HEK293 (cell line): ENCODE data around the gene PAK5.

ENCODE experiments used
- GFI1B ChIP-seq: fragments of 450-650 bp; formaldehyde crosslinking; IDR thresholded peaks from 2 replicates; pipeline ENCODE4 v1.5.1; 2016; ENCODE audit warnings: missing biosample characterization, missing genetic modification characterization
- SP3 ChIP-seq: fragments of 450-650 bp; formaldehyde crosslinking; IDR thresholded peaks from 2 replicates; pipeline ENCODE4 v1.5.1; 2016; ENCODE audit warnings: missing biosample characterization, missing genetic modification characterization
- ZBTB7A ChIP-seq: fragments of 450-650 bp; formaldehyde crosslinking; IDR thresholded peaks from 2 replicates; pipeline ENCODE4 v1.5.1; 2016; ENCODE audit warnings: low read depth, missing biosample characterization, missing genetic modification characterization
- ZNF114 ChIP-seq: fragments of 450-650 bp; formaldehyde crosslinking; IDR thresholded peaks from 2 replicates; pipeline ENCODE4 v1.5.0; 2017; ENCODE audit warnings: missing biosample characterization, missing genetic modification characterization
- ZNF16 ChIP-seq: fragments of 450-650 bp; formaldehyde crosslinking; IDR thresholded peaks from 2 replicates; pipeline ENCODE4 v1.5.1; 2016; ENCODE audit warnings: low read depth, missing biosample characterization, missing genetic modification characterization
- ZNF335 ChIP-seq: fragments of 450-650 bp; formaldehyde crosslinking; conservative IDR thresholded peaks from 2 replicates; pipeline ENCODE4 v1.5.1; 2016; ENCODE audit warnings: missing biosample characterization, missing genetic modification characterization
- ZXDB ChIP-seq: fragments of 450-650 bp; formaldehyde crosslinking; IDR thresholded peaks from 2 replicates; pipeline ENCODE4 v1.5.1; 2016; ENCODE audit warnings: missing biosample characterization, missing genetic modification characterization
- TF ChIP-seq, protein P1 (sequence below): fragments of 450-650 bp; formaldehyde crosslinking; IDR thresholded peaks from 2 replicates; pipeline ENCODE4 v1.5.1; 2017; ENCODE audit warnings: missing biosample characterization, mild to moderate bottlenecking, missing genetic modification characterization, moderate library complexity
- TF ChIP-seq, protein P2 (sequence below): fragments of 450-650 bp; formaldehyde crosslinking; IDR thresholded peaks from 2 replicates; pipeline ENCODE4 v1.5.1; 2016; ENCODE audit warnings: missing biosample characterization, missing genetic modification characterization
- TF ChIP-seq, protein P3 (sequence below): fragments of 450-650 bp; formaldehyde crosslinking; IDR thresholded peaks from 2 replicates; pipeline ENCODE4 v1.5.1; 2016; ENCODE audit warnings: missing biosample characterization, missing genetic modification characterization, low read depth
- TF ChIP-seq, protein P4 (sequence below): fragments of 450-650 bp; formaldehyde crosslinking; IDR thresholded peaks from 2 replicates; pipeline ENCODE4 v1.5.1; 2016; ENCODE audit warnings: missing biosample characterization, missing genetic modification characterization
- TF ChIP-seq, protein P5 (sequence below): sonication (generic); formaldehyde crosslinking; IDR thresholded peaks from 2 replicates; pipeline ENCODE4 v1.8.1; 2022; ENCODE audit warnings: mild to moderate bottlenecking, moderate library complexity, missing genetic modification reagents
- TF ChIP-seq, protein P6 (sequence below): IDR thresholded peaks from 2 replicates; pipeline ENCODE4 v1.6.1; 2011; ENCODE audit warnings: mild to moderate bottlenecking, low read depth, low read length, borderline replicate concordance

DNA sequence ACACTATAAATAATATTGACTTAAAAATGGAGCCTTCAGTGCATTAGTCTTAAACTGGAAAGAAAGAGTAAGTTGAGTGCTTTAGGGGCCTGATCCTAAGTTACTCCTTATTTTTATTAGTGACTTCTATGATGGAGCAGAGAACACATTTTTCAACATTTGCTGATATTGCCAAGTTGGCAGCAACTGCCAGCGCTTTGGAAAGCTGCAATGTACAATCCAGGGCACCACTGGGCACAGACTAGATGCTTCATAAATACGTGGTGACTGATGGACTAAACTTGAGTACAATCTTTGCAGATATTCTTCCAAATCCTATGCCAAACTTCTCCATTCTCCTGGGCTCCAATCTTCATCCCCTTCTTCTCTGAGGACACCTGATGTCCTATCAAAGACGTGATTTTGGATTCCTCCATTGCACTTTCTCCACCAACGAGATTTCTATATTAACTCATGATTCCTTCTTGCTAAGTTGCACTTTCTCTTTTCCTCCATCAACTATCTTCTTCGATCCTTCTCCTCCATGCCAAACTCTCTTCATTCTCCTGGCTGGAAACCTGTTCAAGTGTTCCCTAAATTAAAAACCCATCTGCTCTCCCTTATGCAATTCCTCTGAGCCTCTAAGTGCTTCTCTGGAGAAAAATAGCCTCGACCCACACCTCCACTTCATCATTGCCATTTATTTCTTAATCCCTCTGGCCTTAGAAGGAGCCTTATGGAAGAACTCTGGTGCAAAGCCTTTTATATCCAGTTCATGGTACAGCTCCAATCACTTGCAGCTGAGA, 28.5 kb upstream of the PAK5 start:
- TF ChIP-seq GFI1B (tag by site-specific recombination) = no peak
- TF ChIP-seq, protein P1, sequence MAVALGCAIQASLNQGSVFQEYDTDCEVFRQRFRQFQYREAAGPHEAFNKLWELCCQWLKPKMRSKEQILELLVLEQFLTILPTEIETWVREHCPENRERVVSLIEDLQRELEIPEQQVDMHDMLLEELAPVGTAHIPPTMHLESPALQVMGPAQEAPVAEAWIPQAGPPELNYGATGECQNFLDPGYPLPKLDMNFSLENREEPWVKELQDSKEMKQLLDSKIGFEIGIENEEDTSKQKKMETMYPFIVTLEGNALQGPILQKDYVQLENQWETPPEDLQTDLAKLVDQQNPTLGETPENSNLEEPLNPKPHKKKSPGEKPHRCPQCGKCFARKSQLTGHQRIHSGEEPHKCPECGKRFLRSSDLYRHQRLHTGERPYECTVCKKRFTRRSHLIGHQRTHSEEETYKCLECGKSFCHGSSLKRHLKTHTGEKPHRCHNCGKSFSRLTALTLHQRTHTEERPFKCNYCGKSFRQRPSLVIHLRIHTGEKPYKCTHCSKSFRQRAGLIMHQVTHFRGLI (tag by site-specific recombination) = no peak
- TF ChIP-seq, protein P2, sequence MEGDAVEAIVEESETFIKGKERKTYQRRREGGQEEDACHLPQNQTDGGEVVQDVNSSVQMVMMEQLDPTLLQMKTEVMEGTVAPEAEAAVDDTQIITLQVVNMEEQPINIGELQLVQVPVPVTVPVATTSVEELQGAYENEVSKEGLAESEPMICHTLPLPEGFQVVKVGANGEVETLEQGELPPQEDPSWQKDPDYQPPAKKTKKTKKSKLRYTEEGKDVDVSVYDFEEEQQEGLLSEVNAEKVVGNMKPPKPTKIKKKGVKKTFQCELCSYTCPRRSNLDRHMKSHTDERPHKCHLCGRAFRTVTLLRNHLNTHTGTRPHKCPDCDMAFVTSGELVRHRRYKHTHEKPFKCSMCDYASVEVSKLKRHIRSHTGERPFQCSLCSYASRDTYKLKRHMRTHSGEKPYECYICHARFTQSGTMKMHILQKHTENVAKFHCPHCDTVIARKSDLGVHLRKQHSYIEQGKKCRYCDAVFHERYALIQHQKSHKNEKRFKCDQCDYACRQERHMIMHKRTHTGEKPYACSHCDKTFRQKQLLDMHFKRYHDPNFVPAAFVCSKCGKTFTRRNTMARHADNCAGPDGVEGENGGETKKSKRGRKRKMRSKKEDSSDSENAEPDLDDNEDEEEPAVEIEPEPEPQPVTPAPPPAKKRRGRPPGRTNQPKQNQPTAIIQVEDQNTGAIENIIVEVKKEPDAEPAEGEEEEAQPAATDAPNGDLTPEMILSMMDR (tag by site-specific recombination) = no peak
- TF ChIP-seq, protein P3, sequence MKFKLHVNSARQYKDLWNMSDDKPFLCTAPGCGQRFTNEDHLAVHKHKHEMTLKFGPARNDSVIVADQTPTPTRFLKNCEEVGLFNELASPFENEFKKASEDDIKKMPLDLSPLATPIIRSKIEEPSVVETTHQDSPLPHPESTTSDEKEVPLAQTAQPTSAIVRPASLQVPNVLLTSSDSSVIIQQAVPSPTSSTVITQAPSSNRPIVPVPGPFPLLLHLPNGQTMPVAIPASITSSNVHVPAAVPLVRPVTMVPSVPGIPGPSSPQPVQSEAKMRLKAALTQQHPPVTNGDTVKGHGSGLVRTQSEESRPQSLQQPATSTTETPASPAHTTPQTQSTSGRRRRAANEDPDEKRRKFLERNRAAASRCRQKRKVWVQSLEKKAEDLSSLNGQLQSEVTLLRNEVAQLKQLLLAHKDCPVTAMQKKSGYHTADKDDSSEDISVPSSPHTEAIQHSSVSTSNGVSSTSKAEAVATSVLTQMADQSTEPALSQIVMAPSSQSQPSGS (tag by site-specific recombination) = no peak
- TF ChIP-seq, protein P4, sequence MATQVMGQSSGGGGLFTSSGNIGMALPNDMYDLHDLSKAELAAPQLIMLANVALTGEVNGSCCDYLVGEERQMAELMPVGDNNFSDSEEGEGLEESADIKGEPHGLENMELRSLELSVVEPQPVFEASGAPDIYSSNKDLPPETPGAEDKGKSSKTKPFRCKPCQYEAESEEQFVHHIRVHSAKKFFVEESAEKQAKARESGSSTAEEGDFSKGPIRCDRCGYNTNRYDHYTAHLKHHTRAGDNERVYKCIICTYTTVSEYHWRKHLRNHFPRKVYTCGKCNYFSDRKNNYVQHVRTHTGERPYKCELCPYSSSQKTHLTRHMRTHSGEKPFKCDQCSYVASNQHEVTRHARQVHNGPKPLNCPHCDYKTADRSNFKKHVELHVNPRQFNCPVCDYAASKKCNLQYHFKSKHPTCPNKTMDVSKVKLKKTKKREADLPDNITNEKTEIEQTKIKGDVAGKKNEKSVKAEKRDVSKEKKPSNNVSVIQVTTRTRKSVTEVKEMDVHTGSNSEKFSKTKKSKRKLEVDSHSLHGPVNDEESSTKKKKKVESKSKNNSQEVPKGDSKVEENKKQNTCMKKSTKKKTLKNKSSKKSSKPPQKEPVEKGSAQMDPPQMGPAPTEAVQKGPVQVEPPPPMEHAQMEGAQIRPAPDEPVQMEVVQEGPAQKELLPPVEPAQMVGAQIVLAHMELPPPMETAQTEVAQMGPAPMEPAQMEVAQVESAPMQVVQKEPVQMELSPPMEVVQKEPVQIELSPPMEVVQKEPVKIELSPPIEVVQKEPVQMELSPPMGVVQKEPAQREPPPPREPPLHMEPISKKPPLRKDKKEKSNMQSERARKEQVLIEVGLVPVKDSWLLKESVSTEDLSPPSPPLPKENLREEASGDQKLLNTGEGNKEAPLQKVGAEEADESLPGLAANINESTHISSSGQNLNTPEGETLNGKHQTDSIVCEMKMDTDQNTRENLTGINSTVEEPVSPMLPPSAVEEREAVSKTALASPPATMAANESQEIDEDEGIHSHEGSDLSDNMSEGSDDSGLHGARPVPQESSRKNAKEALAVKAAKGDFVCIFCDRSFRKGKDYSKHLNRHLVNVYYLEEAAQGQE = no peak
- TF ChIP-seq ZNF335 (tag by site-specific recombination) = no peak
- TF ChIP-seq ZNF16 (tag by site-specific recombination) = no peak
- no peak for TF ChIP-seq ZXDB
- no peak for TF ChIP-seq SP3 (tag by site-specific recombination)
- TF ChIP-seq ZNF114 (tag by site-specific recombination) = no peak
- TF ChIP-seq, protein P5, sequence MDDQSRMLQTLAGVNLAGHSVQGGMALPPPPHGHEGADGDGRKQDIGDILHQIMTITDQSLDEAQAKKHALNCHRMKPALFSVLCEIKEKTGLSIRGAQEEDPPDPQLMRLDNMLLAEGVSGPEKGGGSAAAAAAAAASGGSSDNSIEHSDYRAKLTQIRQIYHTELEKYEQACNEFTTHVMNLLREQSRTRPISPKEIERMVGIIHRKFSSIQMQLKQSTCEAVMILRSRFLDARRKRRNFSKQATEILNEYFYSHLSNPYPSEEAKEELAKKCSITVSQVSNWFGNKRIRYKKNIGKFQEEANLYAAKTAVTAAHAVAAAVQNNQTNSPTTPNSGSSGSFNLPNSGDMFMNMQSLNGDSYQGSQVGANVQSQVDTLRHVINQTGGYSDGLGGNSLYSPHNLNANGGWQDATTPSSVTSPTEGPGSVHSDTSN (CRISPR knock-in tag) = no peak
- TF ChIP-seq ZBTB7A (tag by site-specific recombination) = no peak
- TF ChIP-seq, protein P6, sequence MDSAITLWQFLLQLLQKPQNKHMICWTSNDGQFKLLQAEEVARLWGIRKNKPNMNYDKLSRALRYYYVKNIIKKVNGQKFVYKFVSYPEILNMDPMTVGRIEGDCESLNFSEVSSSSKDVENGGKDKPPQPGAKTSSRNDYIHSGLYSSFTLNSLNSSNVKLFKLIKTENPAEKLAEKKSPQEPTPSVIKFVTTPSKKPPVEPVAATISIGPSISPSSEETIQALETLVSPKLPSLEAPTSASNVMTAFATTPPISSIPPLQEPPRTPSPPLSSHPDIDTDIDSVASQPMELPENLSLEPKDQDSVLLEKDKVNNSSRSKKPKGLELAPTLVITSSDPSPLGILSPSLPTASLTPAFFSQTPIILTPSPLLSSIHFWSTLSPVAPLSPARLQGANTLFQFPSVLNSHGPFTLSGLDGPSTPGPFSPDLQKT = no peak
